GM10266 (cell line): ENCODE data around the gene GSTO2.

Source experiments
- DNase-seq: peaks from one replicate; pipeline ENCODE4 v3.0.0; 2012; ENCODE audit errors: extremely low spot score
- CTCF ChIP-seq: IDR thresholded peaks from 2 replicates; pipeline ENCODE4 v1.5.1; 2012; ENCODE audit warnings: mild to moderate bottlenecking, low read depth; ENCODE audit not compliant: control insufficient read depth, insufficient read depth; ENCODE audit errors: missing control alignments

Gene GSTO2

GRCh38 chr10:104268713-104269645 lies at the start of gene GSTO2:
GSTO2 (plus strand) TSS chr10:104269184; CDS start chr10:104274916, 5,732 bp downstream.
- TF ChIP-seq CTCF = no peak
- peak; percentile 99 for DNase-seq

GRCh38 chr10:104220522-104220921 lies 48.5 kb upstream of the GSTO2 start:
- no peak for TF ChIP-seq CTCF

GRCh38 chr10:104223304-104223703 lies 45.7 kb upstream of the GSTO2 start:
- DNase-seq = no peak
- TF ChIP-seq CTCF = no peak

More at GRCh38 chr10:104220522-104220921, 48.5 kb upstream of the GSTO2 start:
- no peak for DNase-seq

- DNase-seq = no peak
- no peak for TF ChIP-seq CTCF
Observed at GRCh38 chr10:104230490-104230889, 38.5 kb upstream of the GSTO2 start.

- no peak for TF ChIP-seq CTCF
- DNase-seq = peak; percentile 99
Observed at GRCh38 chr10:104231784-104232612, 37.0 kb upstream of the GSTO2 start, which contains the start of gene CFAP43. CFAP43 (minus strand) TSS chr10:104232364; CDS start chr10:104232246, 118 bp downstream.

GRCh38 chr10:104232613-104233102 lies 36.3 kb upstream of the GSTO2 start:
- TF ChIP-seq CTCF = no peak
- DNase-seq = no peak
